ENCODE data around the gene RNF213.

DNA sequence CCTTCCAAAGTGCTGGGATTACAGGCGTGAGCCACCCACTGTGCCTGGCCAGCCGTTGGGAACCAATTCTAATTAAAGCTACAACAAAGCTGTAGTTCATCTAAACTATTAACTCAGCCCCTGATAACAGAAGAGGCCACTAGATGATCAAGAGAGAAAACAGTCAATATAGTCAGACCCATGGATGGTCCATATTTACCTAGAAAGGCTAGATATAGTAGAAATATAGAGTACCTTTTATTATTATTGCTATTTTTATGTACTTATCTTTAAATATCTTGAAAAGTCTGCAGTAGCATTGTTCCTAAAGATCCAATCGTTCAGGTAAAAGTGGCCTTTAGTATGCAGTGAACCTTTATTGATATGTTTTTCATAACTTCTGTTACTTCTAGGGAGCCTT, 43.2 kb downstream of the RNF213 start:
- TF ChIP-seq CTCF (IDR thresholded peaks at IDR 0.05 in 2 of 3, conservative IDR thresholded peaks at IDR 0.05 in 1 of 3; ENCODE audit: control insufficient read depth in 2 of 3, extremely low read depth in 1 of 3, insufficient read depth in 1 of 3, low read depth in 3 of 3, low read length in 3 of 3) (no peak), ZNF217 (IDR thresholded peaks at IDR 0.05) (no peak), YY1 (IDR thresholded peaks at IDR 0.05; ENCODE audit: low read depth, low read length) (no peak)
- TF ChIP-seq, protein P1, sequence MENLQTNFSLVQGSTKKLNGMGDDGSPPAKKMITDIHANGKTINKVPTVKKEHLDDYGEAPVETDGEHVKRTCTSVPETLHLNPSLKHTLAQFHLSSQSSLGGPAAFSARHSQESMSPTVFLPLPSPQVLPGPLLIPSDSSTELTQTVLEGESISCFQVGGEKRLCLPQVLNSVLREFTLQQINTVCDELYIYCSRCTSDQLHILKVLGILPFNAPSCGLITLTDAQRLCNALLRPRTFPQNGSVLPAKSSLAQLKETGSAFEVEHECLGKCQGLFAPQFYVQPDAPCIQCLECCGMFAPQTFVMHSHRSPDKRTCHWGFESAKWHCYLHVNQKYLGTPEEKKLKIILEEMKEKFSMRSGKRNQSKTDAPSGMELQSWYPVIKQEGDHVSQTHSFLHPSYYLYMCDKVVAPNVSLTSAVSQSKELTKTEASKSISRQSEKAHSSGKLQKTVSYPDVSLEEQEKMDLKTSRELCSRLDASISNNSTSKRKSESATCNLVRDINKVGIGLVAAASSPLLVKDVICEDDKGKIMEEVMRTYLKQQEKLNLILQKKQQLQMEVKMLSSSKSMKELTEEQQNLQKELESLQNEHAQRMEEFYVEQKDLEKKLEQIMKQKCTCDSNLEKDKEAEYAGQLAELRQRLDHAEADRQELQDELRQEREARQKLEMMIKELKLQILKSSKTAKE (IDR thresholded peaks at IDR 0.05; ENCODE audit: low read depth, poor library complexity, severe bottlenecking) = no peak

Data from GM12878 (cell line).